ENCODE measurements around the gene KIAA0319L. TPM values are rescaled to one million over a fixed set of nuclear protein-coding genes. Genes with fewer than 3 reads are reported as not detected.

Gene KIAA0319L
- total and polyA plus RNA-seq, 3 donors from 2014 or later: 55.6 to 90.1 (median 90.1) TPM

- Histone ChIP-seq H3K27me3 (no peaks in the 10 kb centered on the region), H3K4me1 (no peaks in the 10 kb centered on the region), H3K36me3 (ENCODE audit: low read depth, missing control alignments) (no peaks in the 10 kb centered on the region), H3K4me3 (no peak overlapping the region), H3K9me3 (no peaks in the 10 kb centered on the region), H3K27ac (no peak overlapping the region)
- DNase-seq: no peak
- 91 to 99% methylated on average over 2 of the region's 2 CpGs for WGBS, 2 donors
- intact Hi-C loops (cut with DNase I; ENCODE audit: low total_unique reads): no loop called here
- TF ChIP-seq POLR2A (IDR thresholded peaks at IDR 0.05) (no peak), CTCF (IDR thresholded peaks at IDR 0.05) (no peak)
Observed at GRCh38 chr1:35511305-35511704, 45.9 kb downstream of the KIAA0319L start.

- Histone ChIP-seq H3K36me3 (ENCODE audit: low read depth, missing control alignments) (no peaks in the 10 kb centered on the region), H3K27ac (no peak overlapping the region), H3K9me3 (no peaks in the 10 kb centered on the region), H3K4me3 (no peak overlapping the region), H3K4me1 (no peaks in the 10 kb centered on the region), H3K27me3 (no peaks in the 10 kb centered on the region)
- DNase-seq: no peak
- WGBS, 2 donors: 88 to 97% methylated on average over 3 of the region's 3 CpGs
- TF ChIP-seq CTCF (IDR thresholded peaks at IDR 0.05) (no peak), POLR2A (IDR thresholded peaks at IDR 0.05) (no peak)
- intact Hi-C loops (cut with DNase I; ENCODE audit: low total_unique reads): no loop called here
Observed at GRCh38 chr1:35509558-35509957, 47.6 kb downstream of the KIAA0319L start.

GRCh38 chr1:35507947-35508346 is 49.3 kb downstream of the KIAA0319L start:
- TF ChIP-seq POLR2A (IDR thresholded peaks at IDR 0.05): no peak
- TF ChIP-seq CTCF (IDR thresholded peaks at IDR 0.05): no peak
- DNase-seq: no peak
- H3K9me3 ChIP-seq: no peaks in the 10 kb centered on the region
- no peaks in the 10 kb centered on the region for H3K27me3 ChIP-seq
- intact Hi-C loops (cut with DNase I; ENCODE audit: low total_unique reads): no loop called here
- H3K27ac ChIP-seq: no peak overlapping the region
- no peaks in the 10 kb centered on the region for H3K4me1 ChIP-seq
- no peaks in the 10 kb centered on the region for H3K36me3 ChIP-seq (ENCODE audit: low read depth, missing control alignments)
- H3K4me3 ChIP-seq: no peak overlapping the region

GRCh38 chr1:35506960-35507912 is 50.0 kb downstream of the KIAA0319L start:
- no peaks in the 10 kb centered on the region for H3K36me3 ChIP-seq (ENCODE audit: low read depth, missing control alignments)
- no peaks in the 10 kb centered on the region for H3K27me3 ChIP-seq
- H3K4me1 ChIP-seq: no peaks in the 10 kb centered on the region
- H3K27ac ChIP-seq: no peak overlapping the region
- no peak for DNase-seq
- no peak for TF ChIP-seq CTCF (IDR thresholded peaks at IDR 0.05)
- no peak for TF ChIP-seq POLR2A (IDR thresholded peaks at IDR 0.05)
- intact Hi-C loops (cut with DNase I; ENCODE audit: low total_unique reads): no loop called here
- no peaks in the 10 kb centered on the region for H3K9me3 ChIP-seq
- 72 to 81% methylated on average over 3 of the region's 3 CpGs for WGBS, 2 donors
- no peak overlapping the region for H3K4me3 ChIP-seq

All from testis (tissue), 3 donors.